DMS53 treated with DMSO at 0.1 percent for 48 hours (cell line): ENCODE results near the gene PACS2.

Experiments used
- DNase-seq: peaks from one replicate; lab custom pipeline; 2025; ENCODE audit not compliant: unreplicated experiment; lab: John Stamatoyannopoulos, UW

PACS2 gene

DNA sequence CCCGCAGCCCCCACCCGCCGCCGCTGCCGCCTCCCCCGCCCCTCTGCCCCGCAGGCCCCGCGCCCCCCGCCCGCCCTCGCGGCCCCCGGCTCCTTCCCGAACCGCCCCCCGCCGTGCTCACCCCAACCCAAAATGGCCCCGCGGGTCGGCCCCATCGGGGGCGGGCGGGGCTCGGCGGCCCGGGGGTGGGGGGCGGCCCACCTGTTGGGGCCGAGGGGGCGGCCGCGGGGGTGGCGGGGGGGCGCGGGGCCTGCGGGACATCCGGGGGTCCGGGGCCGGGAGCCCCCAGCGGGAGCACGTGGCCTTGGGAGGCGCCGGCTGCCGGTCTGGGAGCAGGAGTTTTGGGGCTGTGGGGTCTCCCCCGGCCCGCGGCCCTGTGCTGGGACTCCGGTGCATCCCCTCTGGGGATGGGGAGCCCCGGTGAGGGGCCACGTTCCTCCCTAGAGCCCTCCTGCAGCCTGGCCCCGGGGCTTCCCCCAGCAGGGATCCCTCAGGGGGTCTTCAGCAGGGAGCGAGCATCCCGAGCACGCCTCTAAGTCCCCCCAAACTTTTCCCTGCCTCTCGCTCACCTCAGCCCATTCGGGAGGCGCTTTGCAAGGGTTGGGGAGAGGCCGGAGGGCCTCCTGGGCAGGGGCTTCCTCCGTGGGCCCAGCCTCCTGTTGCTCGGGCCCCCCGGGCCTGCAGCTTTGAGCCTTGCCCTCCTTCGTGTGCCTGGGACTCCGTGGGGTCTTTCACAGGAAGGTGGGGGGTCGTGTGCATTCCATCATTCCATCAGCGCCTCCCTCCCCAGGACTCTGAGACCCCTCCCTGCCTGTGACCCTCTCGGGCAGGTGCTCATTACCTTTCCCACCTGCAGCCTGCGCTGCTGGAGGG is 105.8 kb downstream of the PACS2 start:
- DNase-seq: no peak

DNA sequence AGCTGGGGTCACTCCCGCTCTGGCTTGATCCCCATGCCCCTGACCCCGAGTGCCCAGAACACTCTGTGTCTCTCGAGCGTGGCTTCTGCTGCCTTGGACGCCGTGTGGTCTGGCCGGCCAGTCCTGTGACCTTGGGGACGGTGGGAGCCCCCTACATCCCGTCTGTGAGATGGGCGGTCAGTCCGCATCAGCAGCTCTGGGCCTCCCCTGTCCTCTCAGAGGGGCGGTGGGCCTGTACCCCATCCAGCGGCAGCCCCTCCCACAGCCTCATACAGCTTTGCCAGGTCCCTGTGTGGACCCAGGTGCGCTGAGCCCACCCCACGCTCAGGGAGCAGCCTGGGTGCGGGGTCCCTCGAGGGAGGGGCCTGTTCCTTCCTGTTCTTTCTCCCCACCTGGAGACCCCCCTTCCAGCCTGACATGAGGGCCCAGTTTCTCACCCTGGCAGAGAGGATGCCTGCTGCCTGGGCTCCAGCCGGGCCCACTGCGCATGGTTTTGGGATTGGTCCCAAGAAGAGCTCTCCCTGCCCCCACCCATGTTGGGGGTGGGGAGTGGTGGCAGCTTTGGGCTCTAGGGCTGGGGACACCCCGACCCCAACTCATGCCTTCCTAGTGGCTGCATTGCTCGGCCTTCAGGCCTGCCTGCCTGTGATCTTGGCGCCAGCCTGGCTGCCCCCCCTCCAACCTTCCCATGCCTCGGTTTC is 106.6 kb downstream of the PACS2 start:
- no peak for DNase-seq

DNA sequence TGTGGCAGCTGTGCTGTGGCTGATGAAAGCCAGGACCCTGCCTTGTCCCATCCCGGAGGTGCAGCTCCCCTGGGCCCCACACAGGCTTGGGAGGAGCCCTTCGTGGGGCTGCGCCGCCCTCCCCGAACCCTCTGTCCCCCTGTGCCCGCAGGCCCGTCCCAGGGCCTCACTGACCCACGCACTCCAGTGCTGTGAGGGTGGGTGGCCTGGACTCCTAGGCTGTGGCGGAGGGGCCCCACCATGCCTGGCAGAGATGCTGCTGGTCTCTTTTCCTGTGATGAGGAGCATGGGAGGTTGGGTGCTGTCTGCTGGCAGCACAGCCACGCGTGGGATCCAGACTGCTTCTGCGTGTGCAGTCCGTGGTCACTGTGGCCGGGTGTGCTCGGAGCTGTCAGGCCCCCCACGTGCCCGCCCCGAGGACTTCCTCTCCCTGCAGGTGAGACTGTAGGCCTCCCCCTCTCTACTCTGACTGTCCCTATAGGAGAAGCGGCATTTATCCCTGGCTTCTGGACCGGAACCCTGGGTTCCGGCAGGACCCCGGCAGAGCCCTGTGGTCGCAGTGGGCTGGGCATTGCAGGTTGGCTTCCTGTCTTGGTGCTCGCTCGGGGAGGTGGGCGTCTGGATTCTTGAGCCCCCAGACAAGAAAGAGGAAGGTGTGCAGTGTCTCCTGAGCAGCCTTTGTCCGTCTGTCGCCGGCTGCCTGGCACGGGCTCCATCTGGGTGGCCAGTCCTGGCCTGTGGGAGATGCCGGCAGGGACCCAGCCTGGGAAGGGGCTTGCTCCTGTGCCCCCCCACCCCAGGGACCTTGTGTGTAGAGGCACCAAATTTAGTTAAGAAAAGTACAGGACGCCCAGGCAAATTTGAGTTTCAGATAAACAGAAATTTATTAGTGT is 107.4 kb downstream of the PACS2 start:
- DNase-seq: no peak

DNA sequence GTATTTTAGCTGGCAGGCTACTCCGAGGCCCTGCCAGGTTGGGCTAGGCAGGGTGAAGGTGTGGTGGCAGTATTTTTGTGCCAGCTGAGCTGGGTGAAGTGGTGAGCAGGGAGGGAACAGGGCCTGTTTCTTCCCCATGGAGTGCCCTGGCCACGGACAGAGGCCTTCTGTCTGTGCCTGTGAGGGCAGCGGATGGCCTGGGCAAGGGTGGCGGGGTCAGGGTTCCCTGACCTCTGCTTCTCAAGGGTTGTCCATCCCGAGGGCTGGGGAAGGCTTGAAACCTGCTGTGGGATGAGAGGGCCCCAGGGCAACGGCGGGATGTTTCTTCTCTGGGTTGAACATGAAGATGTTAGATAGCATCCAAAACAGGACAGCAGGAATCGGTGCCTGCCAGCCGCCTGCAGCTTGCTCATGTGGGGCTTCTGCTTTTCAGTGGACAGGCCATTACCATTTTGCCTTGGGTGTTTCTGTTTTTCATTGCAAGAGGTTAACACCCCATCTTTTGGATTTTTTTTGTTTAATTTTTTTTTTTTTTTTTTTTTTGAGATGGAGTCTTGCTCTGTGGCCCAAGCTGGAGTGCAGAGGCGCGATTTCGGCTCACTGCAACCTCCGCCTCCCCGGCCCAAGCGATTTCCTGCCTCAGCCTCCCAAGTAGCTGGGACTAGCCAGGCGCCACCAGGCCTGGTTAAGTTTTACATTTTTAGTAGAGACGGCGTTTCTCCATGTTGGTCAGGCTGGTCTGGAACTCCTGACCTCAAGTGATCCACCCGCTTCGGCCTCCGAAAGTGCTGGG is 108.3 kb downstream of the PACS2 start:
- no peak for DNase-seq

DNA sequence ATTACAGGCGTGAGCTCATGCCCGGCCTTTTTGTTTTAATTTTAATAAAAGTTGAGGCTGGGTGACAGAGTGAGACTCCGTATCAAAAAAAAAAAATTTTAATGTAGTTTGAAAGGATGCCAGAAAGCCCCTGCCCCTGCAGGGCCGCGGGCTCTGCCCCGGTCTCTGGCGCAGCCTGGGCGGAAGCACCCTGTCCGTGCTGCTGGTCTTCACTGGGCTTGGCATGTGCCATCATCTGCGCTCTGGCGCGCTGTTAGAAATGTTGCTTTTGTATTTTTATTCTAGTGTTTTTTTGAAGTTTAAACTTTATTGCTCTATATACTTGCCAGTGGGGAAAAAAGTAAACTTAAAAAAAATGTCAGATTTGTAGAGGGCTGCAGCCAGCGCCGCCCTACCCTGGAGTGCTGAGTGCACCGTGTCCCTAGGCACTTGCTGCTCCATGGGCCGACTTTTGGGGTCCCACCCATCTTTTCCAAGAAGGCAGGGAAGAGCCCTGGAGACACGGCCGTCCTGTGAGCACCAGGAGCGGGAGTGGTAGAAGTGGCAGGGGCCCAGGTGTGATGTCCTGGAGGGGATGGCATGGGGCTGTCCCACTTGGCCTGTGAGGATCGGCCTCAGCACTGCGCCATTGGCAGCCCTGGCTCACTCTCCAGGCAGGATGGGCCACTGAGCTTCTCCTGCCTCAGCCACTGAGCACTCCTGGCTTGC is 109.1 kb downstream of the PACS2 start:
- DNase-seq: no peak

DNA sequence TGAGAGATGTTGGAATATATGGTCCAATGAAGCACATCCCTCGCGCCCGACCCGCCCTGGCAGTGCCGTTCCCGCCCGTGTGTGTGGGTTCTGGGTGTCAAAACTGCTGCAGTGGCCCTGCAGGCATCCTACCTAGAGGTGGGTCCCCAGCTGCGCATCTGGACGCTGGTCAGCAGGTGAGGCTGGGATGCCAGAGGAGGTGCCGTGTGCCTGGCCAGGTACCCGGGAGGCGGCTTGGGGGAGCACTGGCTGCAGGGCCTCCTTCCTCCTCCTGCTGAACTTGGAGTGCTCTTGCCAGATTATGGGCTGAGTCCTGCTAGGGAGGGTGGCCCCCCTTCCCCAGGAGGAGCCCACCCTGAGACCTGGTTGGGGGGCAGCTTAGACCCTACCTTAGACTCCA is 110.3 kb downstream of the PACS2 start:
- no peak for DNase-seq

DNA sequence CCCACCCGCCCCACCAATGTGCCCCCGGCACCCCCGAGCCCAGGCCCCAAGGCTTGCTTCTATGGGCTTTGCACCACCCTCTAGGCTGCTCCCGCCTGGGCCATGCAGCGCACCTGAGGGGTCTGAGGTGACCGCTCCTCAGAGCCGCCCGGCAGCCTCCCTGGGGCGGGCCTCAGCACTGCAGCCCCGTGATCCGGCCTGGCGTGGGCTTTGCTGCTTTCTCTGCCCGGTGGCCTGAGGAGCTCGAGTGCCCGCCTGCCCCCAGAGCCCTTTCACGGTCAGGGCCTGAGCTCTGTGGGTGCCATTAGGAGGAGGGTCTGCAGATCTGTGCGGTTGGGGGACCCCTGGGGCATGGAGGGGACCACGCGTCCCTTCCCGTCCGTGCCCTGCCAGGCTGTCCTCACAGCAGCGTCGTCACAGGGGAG is 111.3 kb downstream of the PACS2 start:
- no peak for DNase-seq

DNA sequence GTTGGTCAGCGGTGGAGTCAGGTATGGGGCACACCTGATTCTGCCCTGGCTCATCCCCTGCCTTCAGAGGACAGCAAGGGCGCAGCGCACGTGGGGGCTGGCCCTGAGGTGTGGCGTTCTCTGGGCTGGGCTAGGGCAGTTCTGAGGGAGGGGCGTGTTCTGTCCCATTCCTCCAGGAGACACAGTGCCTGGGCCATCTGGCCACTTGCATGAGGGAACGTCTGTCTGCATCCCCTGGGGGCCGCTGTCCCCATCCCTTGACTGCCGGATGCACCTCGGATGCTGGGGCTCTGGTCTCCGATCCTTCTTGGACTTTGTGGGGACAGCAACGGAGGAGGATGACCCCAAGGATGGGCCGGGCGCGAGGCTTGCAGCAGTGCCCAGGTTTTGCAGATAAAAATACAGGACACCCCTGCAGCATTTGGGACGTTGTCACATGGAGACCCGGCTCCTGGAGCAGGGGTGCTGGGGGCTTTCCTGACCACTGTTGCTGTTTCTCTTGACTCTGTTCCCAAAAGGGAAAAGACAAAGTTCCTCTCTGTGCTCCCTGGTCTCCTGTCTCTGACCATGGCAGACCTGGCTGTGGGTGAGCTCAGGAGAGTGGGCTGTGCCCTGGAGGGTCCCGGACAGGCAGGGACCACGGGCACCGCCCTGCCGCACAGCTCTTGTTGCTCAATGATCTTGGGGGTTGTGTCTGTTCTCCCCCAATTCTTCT is 112.0 kb downstream of the PACS2 start:
- DNase-seq: no peak

DNA sequence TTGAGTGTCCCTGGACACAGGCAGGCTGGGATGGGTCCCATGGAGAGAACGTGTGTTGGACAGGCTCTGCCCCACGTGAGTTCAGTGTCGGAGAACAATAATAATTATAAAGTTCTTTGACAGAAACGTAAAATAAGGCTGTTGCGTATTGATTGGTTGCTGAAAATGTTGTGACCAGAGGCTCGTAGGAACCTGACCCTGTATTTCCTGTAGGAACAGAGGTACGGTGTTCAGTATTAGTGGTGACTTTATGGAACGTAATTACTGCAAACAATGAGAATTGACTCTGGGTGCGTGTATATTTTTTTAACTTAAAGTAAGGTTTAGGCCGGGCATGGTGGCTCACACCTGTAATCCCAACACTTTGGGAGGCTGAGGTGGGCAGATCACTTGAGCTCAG is 112.9 kb downstream of the PACS2 start:
- DNase-seq: no peak

DNA sequence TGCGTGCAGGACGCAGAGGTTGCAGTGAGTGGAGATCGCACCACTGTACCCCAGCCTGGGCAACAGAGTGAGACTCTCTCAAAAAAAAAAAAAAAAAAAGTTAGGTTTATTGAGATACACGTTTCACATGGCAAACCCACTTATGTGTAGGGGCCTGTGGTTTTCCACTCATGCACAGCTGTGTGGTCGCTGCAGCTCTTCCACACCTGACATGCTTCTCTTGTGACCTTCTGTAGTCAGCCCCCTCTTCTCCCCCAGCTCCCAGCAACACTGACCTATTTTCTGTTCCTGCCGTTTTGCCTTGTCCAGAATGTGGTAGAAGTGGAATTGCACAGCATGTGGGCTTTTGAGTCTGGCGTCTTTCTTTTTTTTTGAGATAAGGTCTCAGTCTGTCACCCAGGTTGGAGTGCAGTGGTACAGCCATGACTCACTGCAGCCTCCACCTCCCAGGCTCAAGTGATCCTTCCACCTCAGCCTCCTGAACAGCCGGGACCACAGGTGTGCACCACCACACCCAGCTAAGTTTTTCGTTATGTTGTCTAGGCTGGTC is 113.5 kb downstream of the PACS2 start:
- no peak for DNase-seq

DNA sequence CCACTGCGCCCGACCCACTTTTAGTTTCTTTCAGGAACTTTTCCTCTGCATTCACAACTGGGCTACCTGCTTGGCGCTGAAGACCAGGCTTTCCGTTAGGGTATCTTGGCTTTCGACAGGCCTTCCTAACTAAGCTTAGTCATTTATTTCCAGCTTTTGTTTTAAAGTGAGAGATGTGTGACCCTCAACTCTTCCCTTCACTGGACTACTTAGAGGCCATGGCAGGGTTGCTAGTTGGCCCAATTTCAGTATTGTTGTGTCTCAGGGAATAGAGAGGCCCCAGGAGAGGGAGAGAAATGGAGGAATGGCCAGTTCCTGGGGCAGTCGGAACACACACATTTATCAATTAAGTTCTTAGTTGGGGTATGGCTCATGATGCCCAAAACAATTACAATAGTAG is 115.5 kb downstream of the PACS2 start:
- DNase-seq: no peak

DNA sequence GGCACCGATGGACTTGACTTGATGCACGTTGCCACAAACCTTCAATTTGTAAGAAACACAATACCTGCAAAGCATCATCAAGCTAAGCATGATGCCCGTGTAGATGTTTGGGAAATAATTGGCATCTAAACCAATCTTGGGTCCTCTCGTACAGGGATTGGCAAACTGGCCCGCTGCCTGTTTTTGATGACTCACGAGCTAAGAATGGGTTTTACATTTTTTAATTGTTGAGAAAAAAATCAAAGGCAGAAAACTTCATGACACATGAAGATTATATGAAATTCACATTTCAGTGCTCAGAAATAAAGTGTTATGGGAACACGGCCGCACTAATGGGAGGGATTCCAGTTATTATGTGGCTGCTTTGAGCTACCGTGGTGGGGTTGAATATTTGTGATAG is 116.0 kb downstream of the PACS2 start:
- no peak for DNase-seq

DNA sequence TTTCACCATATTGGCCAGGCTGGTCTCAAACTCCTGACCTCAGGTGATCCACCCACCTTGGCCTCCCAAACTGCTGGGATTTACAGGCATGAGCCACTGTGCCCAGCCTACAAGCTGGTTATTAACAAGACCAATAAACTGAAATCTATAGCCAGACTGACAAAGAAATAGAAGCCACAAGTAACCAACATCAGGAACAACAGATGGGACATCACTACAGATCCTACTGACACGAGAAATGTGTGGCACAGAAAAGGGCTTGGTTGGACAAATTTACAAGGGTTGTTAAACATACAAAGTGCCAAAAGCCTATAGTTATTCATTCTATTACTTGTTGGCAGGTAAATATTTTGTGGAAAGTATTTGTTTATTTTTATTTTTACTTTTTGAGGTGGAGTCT is 116.7 kb downstream of the PACS2 start:
- DNase-seq: no peak

DNA sequence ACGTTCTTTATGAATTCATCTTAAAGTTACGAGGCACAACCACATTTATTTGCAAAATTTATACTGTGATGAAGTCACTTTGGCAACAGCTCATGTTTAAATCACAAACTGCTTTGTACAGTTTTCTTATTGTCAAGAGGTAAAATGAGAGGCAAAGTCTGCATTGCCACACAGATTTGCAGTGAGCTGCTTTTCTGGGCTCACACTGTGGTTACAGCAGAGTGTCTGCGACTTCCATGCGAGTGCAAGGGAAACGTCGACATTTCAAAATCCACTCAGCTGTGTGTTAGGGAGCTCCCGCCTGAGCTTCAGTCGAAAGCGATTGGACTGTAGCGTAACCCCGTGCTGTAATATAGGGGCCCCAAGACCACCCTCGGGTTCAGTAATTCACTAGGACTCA is 118.1 kb downstream of the PACS2 start:
- no peak for DNase-seq

DNA sequence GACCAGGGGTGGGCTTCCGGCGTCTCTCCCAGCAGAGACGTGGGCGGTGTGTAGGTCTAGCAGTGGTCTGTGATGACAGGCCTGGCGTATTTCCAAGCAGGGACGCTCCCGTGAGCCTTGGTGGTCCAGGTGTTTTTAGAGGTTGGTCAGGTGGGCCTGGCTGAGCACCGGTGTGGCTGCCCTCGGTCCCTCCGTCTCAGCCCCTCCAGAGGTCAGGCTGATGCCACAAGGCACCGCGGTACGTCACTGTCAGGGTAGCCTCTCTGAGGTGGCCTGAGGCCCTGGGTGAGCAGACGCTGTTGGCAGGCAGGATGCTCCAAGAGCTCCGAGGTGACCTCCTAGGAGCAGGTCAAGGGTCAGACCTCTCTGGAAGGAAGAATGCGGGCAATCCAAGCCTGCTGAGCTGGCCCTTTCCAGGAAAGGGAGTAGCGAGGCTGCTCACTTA is 118.6 kb downstream of the PACS2 start:
- no peak for DNase-seq

DNA sequence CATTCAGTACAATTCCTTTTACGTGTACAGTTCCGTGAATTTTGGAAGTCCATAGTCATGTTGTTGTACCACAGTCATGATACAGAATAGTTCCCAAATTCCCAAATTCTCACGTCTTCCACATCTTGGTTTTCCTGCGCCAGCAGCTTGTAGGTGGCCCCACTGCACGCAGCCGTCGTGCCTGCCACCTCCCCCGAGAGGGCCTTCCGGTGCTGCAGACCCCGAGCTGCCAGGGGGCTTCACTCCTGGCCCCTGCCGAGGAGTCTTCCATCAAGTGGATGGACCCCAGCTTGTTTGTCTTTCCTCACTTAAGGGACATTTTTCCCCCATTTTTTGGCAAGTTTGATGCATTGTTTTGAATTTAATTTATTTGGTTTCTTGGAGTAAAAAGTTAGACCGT is 121.9 kb downstream of the PACS2 start:
- DNase-seq: no peak

DNA sequence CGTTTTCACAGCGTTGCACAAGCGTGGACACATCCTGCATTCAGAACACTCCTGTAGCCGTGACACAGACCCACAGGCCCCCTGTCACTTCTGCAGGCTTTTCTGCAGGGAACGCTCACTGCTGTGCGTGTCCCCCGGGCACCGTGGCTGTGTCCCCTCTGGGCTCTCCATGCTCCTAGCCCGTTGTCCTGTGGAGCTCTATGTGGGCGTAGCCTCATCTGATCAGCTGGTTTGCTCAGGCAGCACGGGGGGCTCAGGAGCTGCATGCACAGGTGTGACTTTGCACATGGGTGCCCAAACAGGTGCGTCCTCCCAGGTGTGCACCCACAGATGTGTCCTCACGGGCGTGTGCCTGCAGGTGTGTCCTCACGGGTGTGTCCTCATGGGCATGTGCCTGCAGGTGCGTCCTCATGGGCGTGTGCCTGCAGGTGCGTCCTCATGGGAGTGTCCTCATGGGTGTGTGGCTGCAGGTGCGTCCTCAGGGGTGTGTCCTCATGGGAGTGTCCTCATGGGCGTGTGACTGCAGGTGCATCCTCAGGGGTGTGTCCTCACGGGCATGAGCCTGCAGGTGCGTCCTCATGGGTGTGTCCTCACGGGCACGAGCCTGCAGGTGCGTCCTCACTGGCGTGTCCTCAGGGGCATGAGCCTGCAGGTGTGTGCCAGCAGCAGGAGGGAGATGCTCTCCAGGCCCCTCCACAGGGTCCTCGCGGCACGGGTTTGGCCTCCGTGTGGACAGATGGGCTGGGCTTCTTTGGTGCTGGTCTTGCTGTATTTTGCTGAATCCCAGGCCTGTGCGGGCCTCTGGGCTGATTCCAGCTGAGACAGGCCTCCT is 122.6 kb downstream of the PACS2 start:
- DNase-seq: no peak
